Karpas-422 (cell line): ENCODE data around the gene EIF4G1. TPM values are rescaled to one million over a fixed set of nuclear protein-coding genes. Genes with fewer than 3 reads are reported as not detected.

Experiments
- DNase-seq: peaks from one replicate; pipeline ENCODE4 v3.0.0-alpha.2; 2015
- H2AFZ ChIP-seq: fragments of 200-600 bp; sonication (generic); 2 replicates; pipeline ENCODE4 v1.6.1; 2014; ENCODE audit warnings: antibody characterized with exemption, low read length, mixed read lengths
- H3K27ac ChIP-seq: fragments of 200-600 bp; sonication (generic); 2 replicates; pipeline ENCODE4 v1.5.1; 2014; ENCODE audit warnings: mild to moderate bottlenecking, low read length, moderate library complexity
- H3K27me3 ChIP-seq: fragments of 200-600 bp; sonication (generic); 2 replicates; pipeline ENCODE4 v1.6.1; 2014; ENCODE audit warnings: low read length, mixed read lengths
- H3K36me3 ChIP-seq: fragments of 200-600 bp; sonication (generic); 2 replicates; pipeline ENCODE4 v1.6.1; 2014; ENCODE audit warnings: low read length, mixed read lengths; ENCODE audit not compliant: insufficient read depth
- H3K4me1 ChIP-seq: fragments of 200-600 bp; sonication (generic); 2 replicates; pipeline ENCODE4 v1.6.1; 2014; ENCODE audit warnings: mild to moderate bottlenecking, low read length, mixed read lengths
- H3K4me2 ChIP-seq: fragments of 200-600 bp; sonication (generic); 2 replicates; pipeline ENCODE4 v1.6.1; 2014; ENCODE audit warnings: low read length, low read depth, mild to moderate bottlenecking; ENCODE audit not compliant: poor library complexity, severe bottlenecking
- H3K4me3 ChIP-seq: fragments of 200-600 bp; sonication (generic); 2 replicates; pipeline ENCODE4 v1.5.1; 2014; ENCODE audit warnings: mild to moderate bottlenecking, antibody characterized with exemption, low read length, mixed read lengths
- H3K79me2 ChIP-seq: fragments of 200-600 bp; sonication (generic); 2 replicates; pipeline ENCODE4 v1.6.1; 2014; ENCODE audit warnings: mild to moderate bottlenecking, low read length, mixed read lengths
- H3K9ac ChIP-seq: fragments of 200-600 bp; sonication (generic); 2 replicates; pipeline ENCODE4 v1.6.0; 2014; ENCODE audit warnings: low read length
- H3K9me2 ChIP-seq: fragments of 200-600 bp; sonication (generic), shearing (Covaris generic); replicated peaks from 2 replicates; pipeline ENCODE4 v1.6.0; 2014; ENCODE audit warnings: mild to moderate bottlenecking, low read length, moderate library complexity; ENCODE audit not compliant: insufficient read depth
- H3K9me3 ChIP-seq: fragments of 300-700, 200-600 bp; sonication (generic); 2 replicates; pipeline ENCODE4 v1.6.1; 2014; ENCODE audit warnings: low read length, mixed read lengths
- H4K20me1 ChIP-seq: fragments of 200-600 bp; sonication (generic); 2 replicates; pipeline ENCODE4 v1.6.1; 2014; ENCODE audit warnings: mild to moderate bottlenecking, antibody characterized with exemption, low read length, low read depth; ENCODE audit not compliant: insufficient read depth
- total RNA-seq: library from RNA; depleted of rRNA; stranded (reverse); fragments of >200 nt; shearing (Covaris generic); gene quantifications from 2 replicates; pipeline ENCODE4 v1.2.3, GENCODE V29; 2014; ENCODE audit warnings: low replicate concordance

The EIF4G1 gene
- total RNA-seq, 1 experiment from 2014 or later, result 177 TPM

GRCh38 chr3:184311633-184312032, 2.8 kb upstream of the EIF4G1 start:
- peaks cover 17% of the 10 kb centered on the region for H4K20me1 ChIP-seq

GRCh38 chr3:184314700-184315542, 515 bp downstream of the EIF4G1 start:
- Histone ChIP-seq H3K36me3 (peaks cover 44% of the 10 kb centered on the region), H3K9me3 (no peaks in the 10 kb centered on the region), H3K27ac (peak overlapping the region; percentile 86), H3K4me3 (peak overlapping the region; percentile 98), H3K9me2 (no peaks in the 10 kb centered on the region), H4K20me1 (peaks cover 49% of the 10 kb centered on the region), H3K9ac (peak overlapping the region; percentile 99), H3K4me2 (peak overlapping the region; percentile 95), H3K79me2 (peaks cover 52% of the 10 kb centered on the region), H2AFZ (no peak overlapping the region), H3K4me1 (peaks cover 32% of the 10 kb centered on the region), H3K27me3 (no peaks in the 10 kb centered on the region)
- peak; percentile 83 for DNase-seq

More at GRCh38 chr3:184311633-184312032, 2.8 kb upstream of the EIF4G1 start:
- H3K9ac ChIP-seq, result no peak overlapping the region
- H3K9me3 ChIP-seq, result no peaks in the 10 kb centered on the region
- H3K4me3 ChIP-seq, result no peak overlapping the region
- no peaks in the 10 kb centered on the region for H3K9me2 ChIP-seq
- peaks cover 20% of the 10 kb centered on the region for H3K79me2 ChIP-seq
- 0 out of 2 replicates have a peak overlapping the region, but pooled peaks have one; percentile 1 for H3K27ac ChIP-seq
- no peak overlapping the region for H2AFZ ChIP-seq
- H3K36me3 ChIP-seq, result peaks cover 28% of the 10 kb centered on the region
- no peaks in the 10 kb centered on the region for H3K27me3 ChIP-seq
- H3K4me2 ChIP-seq, result no peak overlapping the region
- no peak for DNase-seq
- H3K4me1 ChIP-seq, result peaks cover 15% of the 10 kb centered on the region

DNA sequence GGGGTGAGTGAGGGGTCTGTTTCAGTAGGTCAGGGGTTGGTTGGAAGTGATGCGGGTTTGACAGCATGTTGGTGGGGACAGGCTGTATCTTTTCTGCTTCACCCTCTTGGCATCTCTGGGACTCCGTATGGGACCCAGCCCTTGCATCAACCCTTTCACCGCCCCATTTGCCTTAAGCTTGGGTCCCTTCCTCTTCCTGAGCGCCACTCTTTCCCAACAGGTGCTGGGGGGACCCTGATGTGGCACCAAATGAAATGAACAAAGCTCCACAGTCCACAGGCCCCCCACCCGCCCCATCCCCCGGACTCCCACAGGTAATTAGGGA, 1.1 kb downstream of the EIF4G1 start:
- Histone ChIP-seq H2AFZ (no peak overlapping the region), H3K27me3 (no peaks in the 10 kb centered on the region), H3K9me2 (no peaks in the 10 kb centered on the region), H3K79me2 (peaks cover 57% of the 10 kb centered on the region), H3K4me3 (peak overlapping the region; percentile 98), H3K27ac (peak overlapping the region; percentile 86), H3K9me3 (no peaks in the 10 kb centered on the region), H3K4me2 (peak overlapping the region; percentile 95), H3K9ac (peak overlapping the region; percentile 99), H4K20me1 (peaks cover 54% of the 10 kb centered on the region), H3K36me3 (peaks cover 48% of the 10 kb centered on the region), H3K4me1 (peaks cover 32% of the 10 kb centered on the region)
- DNase-seq, result peak; percentile 72

- Histone ChIP-seq H3K4me2 (peak overlapping the region; percentile 95), H3K9me3 (no peaks in the 10 kb centered on the region), H3K4me1 (peaks cover 32% of the 10 kb centered on the region), H3K27ac (peak overlapping the region; percentile 86), H3K9ac (peak overlapping the region; percentile 99), H2AFZ (no peak overlapping the region), H3K9me2 (no peaks in the 10 kb centered on the region), H3K36me3 (peaks cover 54% of the 10 kb centered on the region), H4K20me1 (peaks cover 60% of the 10 kb centered on the region), H3K79me2 (peaks cover 63% of the 10 kb centered on the region), H3K27me3 (no peaks in the 10 kb centered on the region), H3K4me3 (peak overlapping the region; percentile 98)
- DNase-seq, result no peak
These were observed 1.7 kb downstream of the EIF4G1 start for GRCh38 chr3:184315871-184316661.

- H3K4me2 ChIP-seq, result peak overlapping the region; percentile 95
- H3K9ac ChIP-seq, result peak overlapping the region; percentile 99
- peaks cover 70% of the 10 kb centered on the region for H3K79me2 ChIP-seq
- no peak overlapping the region for H2AFZ ChIP-seq
- H3K27me3 ChIP-seq, result no peaks in the 10 kb centered on the region
- DNase-seq, result no peak
- H3K36me3 ChIP-seq, result peaks cover 61% of the 10 kb centered on the region
- H3K27ac ChIP-seq, result no peak overlapping the region; the same call in 1 of the 2 replicates
- H3K9me3 ChIP-seq, result no peaks in the 10 kb centered on the region
- H3K9me2 ChIP-seq, result no peaks in the 10 kb centered on the region
- H3K4me3 ChIP-seq, result peak overlapping the region; percentile 98
- peaks cover 32% of the 10 kb centered on the region for H3K4me1 ChIP-seq
- peaks cover 67% of the 10 kb centered on the region for H4K20me1 ChIP-seq
These were observed 2.4 kb downstream of the EIF4G1 start for GRCh38 chr3:184316792-184317191.

GRCh38 chr3:184317201-184317600, 2.8 kb downstream of the EIF4G1 start:
- Histone ChIP-seq H2AFZ (no peak overlapping the region), H3K27me3 (no peaks in the 10 kb centered on the region), H3K79me2 (peaks cover 74% of the 10 kb centered on the region), H3K27ac (no peak overlapping the region), H3K4me3 (0 out of 2 replicates have a peak overlapping the region, but pooled peaks have one; percentile 98), H3K4me1 (peaks cover 32% of the 10 kb centered on the region), H3K9me2 (no peaks in the 10 kb centered on the region), H3K9me3 (no peaks in the 10 kb centered on the region), H3K36me3 (peaks cover 65% of the 10 kb centered on the region), H3K4me2 (peak overlapping the region; percentile 95), H3K9ac (peak overlapping the region; percentile 99; the same call in 1 of the 2 replicates), H4K20me1 (peaks cover 71% of the 10 kb centered on the region)
- DNase-seq, result no peak

DNA sequence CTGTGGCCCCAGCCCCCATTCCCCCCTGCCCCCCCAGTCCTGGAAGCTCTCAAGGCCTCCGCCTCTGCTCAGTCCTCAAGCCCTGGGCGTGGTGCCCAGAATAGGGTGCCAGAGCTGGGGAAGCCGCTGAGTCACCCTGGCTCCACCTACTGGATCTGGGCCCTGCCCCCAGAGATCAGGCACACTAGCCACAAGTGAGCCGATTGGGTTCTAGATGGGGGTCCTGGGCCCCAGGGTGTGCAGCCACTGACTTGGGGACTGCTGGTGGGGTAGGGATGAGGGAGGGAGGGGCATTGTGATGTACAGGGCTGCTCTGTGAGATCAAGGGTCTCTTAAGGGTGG, 5.7 kb downstream of the EIF4G1 start:
- Histone ChIP-seq H2AFZ (no peak overlapping the region), H3K27ac (no peak overlapping the region), H3K4me3 (no peak overlapping the region), H4K20me1 (peaks cover 95% of the 10 kb centered on the region), H3K36me3 (peaks cover 92% of the 10 kb centered on the region), H3K4me1 (peaks cover 26% of the 10 kb centered on the region), H3K9me2 (no peaks in the 10 kb centered on the region), H3K27me3 (no peaks in the 10 kb centered on the region), H3K9ac (no peak overlapping the region), H3K9me3 (no peaks in the 10 kb centered on the region), H3K79me2 (peaks cover 89% of the 10 kb centered on the region), H3K4me2 (no peak overlapping the region)
- DNase-seq, result no peak

DNA sequence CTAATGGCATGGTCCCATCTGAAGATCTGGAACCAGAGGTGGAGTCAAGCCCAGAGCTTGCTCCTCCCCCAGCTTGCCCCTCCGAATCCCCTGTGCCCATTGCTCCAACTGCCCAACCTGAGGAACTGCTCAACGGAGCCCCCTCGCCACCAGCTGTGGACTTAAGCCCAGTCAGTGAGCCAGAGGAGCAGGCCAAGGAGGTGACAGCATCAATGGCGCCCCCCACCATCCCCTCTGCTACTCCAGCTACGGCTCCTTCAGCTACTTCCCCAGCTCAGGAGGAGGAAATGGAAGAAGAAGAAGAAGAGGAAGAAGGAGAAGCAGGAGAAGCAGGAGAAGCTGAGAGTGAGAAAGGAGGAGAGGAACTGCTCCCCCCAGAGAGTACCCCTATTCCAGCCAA, 7.3 kb downstream of the EIF4G1 start:
- H3K27me3 ChIP-seq, result no peaks in the 10 kb centered on the region

More for the DNA sequence above, 7.3 kb downstream of the EIF4G1 start:
- H3K9me2 ChIP-seq, result no peaks in the 10 kb centered on the region
- H3K36me3 ChIP-seq, result peaks cover 96% of the 10 kb centered on the region
- H2AFZ ChIP-seq, result no peak overlapping the region
- peaks cover 95% of the 10 kb centered on the region for H4K20me1 ChIP-seq
- peaks cover 16% of the 10 kb centered on the region for H3K4me1 ChIP-seq
- no peak overlapping the region for H3K27ac ChIP-seq
- H3K79me2 ChIP-seq, result peaks cover 80% of the 10 kb centered on the region
- no peak for DNase-seq
- no peak overlapping the region for H3K9ac ChIP-seq
- no peak overlapping the region for H3K4me2 ChIP-seq
- no peaks in the 10 kb centered on the region for H3K9me3 ChIP-seq
- no peak overlapping the region for H3K4me3 ChIP-seq
